ENCODE data around the gene TMEM187.

Gene TMEM187

DNA sequence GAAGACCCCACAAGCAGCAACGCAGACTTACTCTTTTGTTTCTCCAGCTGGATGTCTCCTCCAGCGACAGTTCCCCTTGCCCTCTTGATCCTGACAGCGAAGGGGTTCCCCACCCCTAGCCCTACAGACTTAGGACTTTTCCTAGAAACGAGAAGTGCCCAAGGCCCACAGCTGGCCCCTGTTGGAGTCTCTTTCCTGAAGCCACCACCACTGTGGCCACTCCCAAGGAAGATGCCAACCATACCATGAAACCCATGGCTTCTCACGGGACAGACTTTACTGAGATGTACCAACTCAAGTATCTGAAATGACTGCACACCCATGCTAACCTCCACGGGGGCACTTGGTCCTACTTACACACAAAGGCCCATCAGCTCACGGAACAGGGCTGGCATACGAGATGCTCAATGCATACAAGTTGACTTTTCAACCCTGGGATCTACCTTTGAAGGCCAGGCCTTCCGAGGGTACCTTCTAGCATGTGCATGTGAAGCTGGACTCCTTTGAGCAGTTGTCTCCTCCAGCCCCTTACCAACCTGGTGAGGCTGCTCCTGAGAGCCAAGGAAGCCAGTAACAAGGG lies 48.1 kb downstream of the TMEM187 start:
- DNase-seq (ENCODE audit: low spot score), result no peak

DNA sequence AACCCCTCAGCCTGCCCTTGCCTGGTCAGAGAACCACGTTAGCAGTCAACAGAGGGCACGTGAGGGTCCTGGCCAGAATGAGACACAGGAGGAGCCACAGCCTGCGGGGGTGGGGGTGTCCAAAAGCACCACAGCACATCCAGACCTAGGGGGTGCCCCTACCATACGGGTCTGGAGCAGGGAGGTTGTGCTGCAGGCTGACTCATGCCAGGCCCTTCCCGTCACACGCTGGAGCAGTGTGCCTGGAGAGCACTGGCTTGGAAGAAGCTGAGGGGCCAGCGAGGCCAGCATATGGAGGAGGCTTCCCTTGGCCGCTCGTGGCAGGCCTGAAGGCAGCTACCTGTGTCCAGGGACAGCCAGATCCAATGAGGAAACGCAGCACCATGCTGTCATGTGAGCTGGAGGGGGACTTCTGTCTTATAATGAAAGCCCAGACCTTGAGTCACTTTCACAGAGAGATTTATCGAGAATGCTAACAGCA lies 48.6 kb downstream of the TMEM187 start:
- DNase-seq (ENCODE audit: low spot score), result no peak

DNA sequence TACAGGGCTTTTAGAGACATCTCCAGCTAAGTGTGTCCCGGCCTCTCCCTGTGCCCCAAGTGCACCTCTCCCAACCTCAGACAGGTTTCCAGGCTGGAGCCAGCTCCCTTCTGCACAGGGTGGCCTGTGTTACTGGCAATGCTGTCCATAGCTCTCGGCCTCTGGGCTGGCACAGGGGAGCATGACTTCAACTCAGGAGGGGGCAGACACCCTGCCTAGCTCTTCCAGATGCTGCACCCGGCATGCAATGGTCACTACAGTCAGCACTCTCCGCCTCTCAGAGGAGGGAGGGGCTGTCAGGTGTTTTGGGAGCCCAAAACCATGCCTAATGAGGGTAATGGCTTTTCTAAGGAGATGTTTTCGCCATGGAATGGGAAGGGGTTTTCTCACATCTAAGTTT lies 49.6 kb downstream of the TMEM187 start:
- no peak for DNase-seq (ENCODE audit: low spot score)

DNA sequence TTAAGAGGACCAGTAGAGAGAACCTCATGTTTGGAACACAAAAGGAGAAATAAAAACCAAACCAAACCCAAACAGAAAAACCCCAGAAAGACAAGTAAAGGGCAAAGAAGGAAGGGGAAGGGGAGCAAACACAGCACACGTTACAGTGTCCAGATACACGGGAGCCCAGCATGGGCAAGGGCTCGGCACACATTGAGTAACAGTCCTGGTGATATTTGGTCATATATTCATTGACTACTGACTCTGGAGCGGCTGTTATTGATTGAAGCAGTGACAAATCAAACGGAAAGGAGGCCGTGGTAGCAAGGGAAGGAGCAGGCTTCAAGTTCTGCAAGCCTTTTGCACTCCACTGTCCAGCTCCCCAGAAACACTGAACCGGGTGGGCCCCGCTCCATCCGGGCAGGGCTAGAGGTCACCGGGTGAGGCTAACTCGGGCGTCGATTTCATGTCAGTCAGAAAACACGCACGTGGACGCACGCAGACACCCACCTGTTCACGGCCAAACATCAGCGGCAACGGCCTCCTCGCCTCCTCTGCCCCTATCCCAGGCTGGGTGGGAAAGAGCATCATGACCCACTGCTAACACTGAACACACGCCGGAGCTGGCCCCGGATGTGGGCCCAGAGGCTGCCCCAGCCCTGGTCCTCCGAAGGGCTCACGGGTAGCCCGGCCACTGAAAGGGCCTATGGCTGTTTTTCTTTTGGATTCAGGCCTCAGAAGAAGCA lies 50.9 kb downstream of the TMEM187 start:
- no peak for DNase-seq (ENCODE audit: low spot score)

DNA sequence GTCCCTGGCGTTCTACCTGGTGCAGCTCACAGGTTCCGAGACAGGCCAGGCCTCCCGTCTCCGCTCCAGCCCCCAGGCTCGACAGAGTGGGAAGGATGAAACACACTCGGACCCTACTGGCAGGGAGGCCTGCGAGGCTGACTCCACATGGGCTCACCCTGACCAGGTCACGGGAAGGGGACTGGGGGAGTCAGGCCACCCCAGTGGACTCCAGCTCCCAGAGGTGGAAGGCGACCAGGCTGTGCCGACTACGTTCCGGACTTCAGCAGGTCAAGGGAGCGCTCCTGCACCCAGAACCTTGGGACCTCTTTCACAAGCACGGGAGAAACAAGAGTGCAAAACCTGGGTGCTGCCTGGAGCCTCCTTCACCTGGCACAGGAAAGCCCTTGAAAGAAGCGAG lies 51.7 kb downstream of the TMEM187 start:
- no peak for DNase-seq (ENCODE audit: low spot score)

DNA sequence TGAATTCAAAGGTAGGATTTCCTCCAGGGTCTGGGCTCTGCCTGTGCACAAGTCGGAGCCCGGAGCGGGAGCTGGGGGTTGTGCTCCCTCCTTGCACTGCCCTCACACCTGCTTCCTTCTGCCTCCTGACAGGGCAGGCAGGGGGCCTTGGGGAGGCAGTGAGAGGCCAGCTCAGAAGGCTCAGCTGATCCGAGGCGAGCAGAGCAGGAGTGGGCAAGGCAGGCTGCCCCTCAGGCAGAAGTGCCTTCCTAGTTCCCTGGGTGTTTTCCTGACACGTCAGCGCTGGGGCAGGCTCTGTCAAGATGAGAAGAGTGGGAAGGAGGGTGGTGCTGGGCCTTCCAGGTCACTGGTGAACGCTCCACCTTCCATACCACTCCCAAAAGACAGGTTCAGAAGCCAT lies 52.7 kb downstream of the TMEM187 start:
- no peak for DNase-seq (ENCODE audit: low spot score)

DNA sequence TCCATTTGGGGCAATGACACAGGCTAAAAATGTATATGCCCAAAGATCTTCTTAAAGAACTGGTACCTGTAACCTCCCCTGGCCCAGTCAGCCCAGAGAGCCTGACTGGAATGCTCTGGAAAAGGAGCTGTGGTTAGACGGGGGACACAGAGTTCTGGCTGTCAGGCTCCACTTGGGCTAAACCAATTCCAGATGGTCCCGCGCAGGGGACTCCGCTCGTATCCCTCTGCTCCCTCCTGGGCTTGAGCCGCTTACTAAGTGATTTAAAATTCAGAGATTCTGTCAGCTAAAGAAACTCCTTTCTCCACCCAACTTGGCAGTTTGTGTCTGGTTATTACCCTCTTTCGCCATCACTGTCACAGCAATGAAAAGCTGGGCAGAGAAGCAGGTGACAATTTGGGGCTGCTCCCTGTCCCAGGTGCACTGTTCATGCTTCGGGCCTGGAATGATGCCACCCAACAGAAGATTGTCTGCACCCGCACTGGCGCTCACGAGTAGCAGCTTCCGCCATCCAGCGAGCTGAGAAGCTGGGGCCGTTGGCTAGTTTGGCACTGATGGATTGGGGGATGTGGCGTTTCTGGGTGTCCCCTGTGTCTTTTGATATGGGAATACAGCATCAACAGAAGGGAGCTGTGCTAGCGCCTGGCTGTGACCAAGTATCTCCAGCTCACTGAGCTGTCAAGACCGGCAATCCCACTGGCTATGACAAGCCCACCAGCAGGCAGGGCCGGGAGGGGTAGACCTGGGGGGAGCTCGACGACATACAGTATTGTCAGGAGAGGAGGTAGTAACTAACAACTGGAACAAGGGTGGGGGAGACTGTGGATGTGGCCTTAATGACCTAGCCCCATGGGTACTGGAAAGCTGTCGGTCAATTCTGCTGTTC lies 53.8 kb downstream of the TMEM187 start:
- no peak for DNase-seq (ENCODE audit: low spot score)

DNA sequence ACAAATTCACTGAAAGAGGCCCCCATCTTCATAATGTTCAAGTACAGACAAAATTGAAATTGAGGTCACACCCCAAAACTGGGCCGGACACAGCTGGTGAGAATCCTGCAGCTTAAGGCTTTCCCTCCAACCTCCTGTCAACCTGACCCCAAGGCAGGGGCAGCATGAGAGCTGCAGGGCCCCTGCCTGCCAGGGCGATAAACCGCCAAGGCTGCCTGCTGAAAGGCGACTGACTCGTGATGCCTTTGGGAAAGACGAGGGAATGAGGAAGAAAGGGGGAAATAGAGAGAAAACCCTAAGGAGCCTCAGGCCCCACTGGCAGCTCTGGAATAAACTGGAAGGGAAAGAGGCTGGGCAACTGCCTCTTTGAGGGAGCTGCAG lies 54.5 kb downstream of the TMEM187 start:
- no peak for DNase-seq (ENCODE audit: low spot score)

DNA sequence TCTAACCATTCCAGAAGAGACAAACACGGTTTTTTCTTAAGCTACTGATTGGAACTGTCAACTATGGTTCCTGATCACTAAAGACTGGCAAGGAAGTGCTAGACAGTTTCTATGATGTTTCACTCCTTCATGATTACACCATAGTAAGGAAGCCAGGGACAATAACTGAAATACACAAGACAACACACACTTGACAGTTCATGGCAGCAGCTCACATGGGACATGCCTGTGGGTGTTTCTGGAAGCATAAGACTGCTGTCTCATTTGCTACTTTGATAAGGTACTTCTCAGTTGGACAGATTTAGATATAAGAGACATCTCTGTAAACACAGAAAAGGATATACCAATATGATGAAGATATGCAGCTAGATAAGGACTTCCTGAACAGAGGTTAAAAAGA lies 55.4 kb downstream of the TMEM187 start:
- DNase-seq (ENCODE audit: low spot score), result no peak

DNA sequence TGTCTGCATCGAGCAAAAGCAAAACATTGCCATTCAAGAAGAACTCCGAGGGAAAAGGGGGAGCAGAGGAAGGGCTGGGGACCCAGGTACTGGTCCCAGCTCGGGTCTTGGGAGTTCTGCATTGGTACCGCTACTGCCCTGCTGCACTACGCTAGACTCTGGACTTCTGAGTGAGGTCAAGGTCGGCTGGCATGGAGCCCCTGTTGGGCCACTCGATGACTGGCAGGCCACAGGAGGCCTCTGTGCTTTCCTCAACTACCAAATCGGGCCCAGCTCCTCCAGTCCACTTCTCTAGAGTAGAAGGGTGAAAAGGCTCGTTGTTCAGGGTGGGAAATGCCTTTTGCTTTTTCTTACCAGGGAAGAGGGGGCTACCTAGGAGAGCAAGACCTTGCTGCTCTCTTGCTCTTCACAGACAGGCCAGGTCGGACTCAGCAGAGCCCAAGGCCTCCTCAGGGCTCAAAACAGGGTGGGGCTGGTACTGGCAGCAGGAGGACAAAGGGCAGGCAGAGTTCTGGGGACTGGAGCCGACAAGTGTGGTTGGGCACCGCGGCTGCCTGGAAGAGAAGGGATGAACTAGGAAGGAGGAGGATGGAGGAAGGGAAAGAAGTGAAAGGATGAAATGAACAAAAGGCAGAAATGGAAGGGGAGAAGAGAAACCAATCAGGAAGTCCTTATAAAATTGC lies 56.1 kb downstream of the TMEM187 start:
- DNase-seq (ENCODE audit: low spot score), result no peak

DNA sequence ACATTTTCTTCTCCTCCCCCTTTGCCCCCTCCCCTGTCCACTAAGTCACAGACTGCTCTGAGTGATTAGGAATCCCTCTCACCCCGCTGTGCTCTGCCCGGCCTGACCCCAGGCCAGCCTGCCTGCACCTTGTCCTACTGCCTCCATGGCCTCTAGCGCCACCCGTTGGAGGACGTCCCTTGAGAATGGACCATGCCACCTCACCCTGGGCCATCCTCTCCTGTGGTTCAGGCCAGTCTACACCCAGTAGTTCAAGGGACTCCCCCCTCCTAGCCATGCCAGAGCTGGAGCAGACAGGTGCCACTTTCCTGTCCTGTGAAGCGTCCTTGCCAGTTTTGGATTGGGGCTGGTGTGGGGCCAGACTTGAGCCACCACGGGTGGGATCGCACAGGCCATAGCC lies 56.9 kb downstream of the TMEM187 start:
- no peak for DNase-seq (ENCODE audit: low spot score)

DNA sequence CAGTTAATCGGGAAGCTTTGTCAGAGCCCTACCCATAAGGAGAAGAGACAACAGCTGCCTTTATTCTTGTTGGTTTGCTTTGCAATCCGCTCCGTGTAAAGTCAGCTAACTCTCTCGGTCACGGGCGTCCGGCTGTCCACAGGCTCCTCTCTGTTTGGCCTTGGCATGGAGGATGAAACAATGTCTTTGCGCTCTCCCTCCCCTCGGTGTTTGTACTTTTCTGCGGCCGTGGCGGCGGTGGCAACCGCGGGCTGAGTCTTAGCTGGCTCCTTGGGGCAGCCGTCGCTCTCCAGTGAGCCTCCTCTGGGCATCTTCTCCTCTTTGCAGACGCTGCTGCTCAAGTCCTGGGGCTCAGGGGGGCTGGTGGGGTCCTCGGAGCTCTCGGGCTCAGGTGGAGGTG lies 57.7 kb downstream of the TMEM187 start:
- DNase-seq (ENCODE audit: low spot score), result no peak

DNA sequence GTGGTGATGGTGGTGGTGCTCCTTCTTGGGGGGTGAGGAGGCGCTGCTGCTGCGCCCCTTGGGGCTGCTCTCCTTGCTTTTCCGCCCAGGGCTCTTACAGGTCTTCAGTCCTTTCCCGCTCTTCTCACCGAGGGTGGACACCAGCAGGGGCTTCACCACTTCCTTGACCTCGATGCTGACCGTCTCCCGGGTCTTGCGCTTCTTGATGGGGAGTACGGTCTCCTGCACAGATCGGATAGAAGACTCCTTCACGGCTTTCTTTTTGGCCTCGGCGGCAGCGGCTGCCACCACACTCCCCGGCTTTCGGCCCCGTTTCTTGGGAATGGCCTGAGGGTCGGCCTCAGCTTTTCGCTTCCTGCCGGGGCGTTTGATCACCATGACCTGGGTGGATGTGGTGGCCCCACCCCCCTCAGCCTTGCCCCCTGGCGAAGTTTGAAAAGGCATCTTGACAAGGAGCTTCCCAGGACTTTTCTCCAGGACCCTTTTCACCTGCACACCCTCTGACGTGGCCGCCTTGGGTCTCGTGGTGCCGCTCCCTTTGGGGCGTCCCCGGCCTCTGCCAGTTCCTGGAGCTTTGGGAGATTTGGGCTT lies 58.3 kb downstream of the TMEM187 start:
- DNase-seq (ENCODE audit: low spot score), result no peak

DNA sequence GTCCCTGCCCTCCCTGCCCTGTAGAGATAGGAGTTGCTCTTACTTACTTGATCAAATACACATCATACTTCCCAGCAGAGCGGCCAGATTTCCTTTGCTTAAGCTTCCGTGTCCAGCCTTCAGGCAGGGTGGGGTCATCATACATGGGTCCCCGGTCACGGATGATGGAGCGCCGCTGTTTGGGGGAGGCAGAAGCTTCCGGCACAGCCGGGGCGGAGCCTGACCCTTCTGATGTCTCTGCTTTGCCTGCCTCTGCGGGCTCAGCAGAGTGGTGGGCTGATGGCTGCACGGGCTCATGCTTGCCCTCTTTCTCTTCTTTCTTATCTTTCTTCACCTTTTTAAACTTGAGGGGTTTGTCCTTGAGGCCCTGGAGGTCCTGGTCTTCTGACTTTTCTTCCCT lies 59.6 kb downstream of the TMEM187 start:
- no peak for DNase-seq (ENCODE audit: low spot score)

DNA sequence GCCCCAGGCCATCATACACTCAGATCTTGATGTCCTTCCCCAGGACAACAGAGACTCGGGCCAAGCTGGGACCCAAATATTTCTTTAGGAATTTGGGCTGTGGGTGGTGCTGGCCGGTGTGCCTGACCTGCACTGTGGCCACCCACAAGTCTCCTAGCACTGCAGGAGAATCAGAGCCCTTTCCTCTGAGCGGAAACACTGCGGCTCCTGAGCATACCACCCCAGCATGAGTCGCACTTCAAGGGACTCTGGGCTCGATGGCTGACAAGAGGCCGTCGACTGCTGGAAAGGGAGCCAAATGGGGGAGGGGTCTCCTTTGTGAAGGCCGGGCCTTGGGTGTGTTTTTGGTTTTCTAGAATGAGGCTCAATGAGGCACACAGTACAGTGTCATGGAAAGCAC lies 60.1 kb downstream of the TMEM187 start:
- no peak for DNase-seq (ENCODE audit: low spot score)

Measured in iPS-NIHi11 (cell line).